ENCODE measurements around the gene NMBR.

- TF ChIP-seq CTCF (conservative IDR thresholded peaks at IDR 0.05; ENCODE audit: low read depth, low read length) (no peak), EZH2 (IDR thresholded peaks at IDR 0.05; ENCODE audit: low read length, unreplicated experiment) (no peak)
Measured at GRCh38 chr6:142031035-142031434, 115.9 kb downstream of the NMBR start.
